CD4-positive, alpha-beta T cell treated with Interleukin-10 for 1 hour (primary cell): ENCODE results near the gene PLEKHM1.
A peak's percentile ranks its signal among the peaks of the same experiment; 100 is the strongest.

Source experiments
- DNase-seq: peaks from one replicate; pipeline ENCODE4 v3.0.0-alpha.2; 2020

Gene PLEKHM1

GRCh38 chr17:45395569-45396415 is 94.7 kb downstream of the PLEKHM1 start:
- no peak for DNase-seq

- DNase-seq: peak; percentile 53
These were observed 95.5 kb downstream of the PLEKHM1 start for GRCh38 chr17:45394913-45395568.

- no peak for DNase-seq
These were observed 96.0 kb downstream of the PLEKHM1 start for GRCh38 chr17:45394564-45394912.

- no peak for DNase-seq
These were observed 96.4 kb downstream of the PLEKHM1 start for GRCh38 chr17:45394091-45394490.

GRCh38 chr17:45393411-45393810 is 97.1 kb downstream of the PLEKHM1 start:
- DNase-seq: no peak

- DNase-seq: no peak
These were observed 98.6 kb downstream of the PLEKHM1 start for GRCh38 chr17:45391918-45392317.

- DNase-seq: no peak
These were observed 99.2 kb downstream of the PLEKHM1 start for GRCh38 chr17:45391291-45391690.

- DNase-seq: no peak
These were observed 101.2 kb downstream of the PLEKHM1 start for GRCh38 chr17:45389354-45389753.

GRCh38 chr17:45388604-45389325 is 101.8 kb downstream of the PLEKHM1 start:
- no peak for DNase-seq

- DNase-seq: no peak
These were observed 102.8 kb downstream of the PLEKHM1 start for GRCh38 chr17:45387739-45388138.

- DNase-seq: no peak
These were observed 104.3 kb downstream of the PLEKHM1 start for GRCh38 chr17:45386178-45386577.
